Measurements from ENCODE around the gene POMT2. TPM values are rescaled to one million over a fixed set of nuclear protein-coding genes. Genes with fewer than 3 reads are reported as not detected.

POMT2 gene
- total and polyA plus RNA-seq, 9 donors = 6.7 to 35.3 (median 16.1) TPM

- intact Hi-C loops (cut with DNase I) = loop anchor here in 1 of 4 donors (10.0 kb wide), 1 partner anchor 405 kb away; no protein-coding TSS in a partner anchor
- H3K27ac ChIP-seq = no peak overlapping the region
- TF ChIP-seq EP300 (IDR thresholded peaks at IDR 0.05) (no peak), CTCF (IDR thresholded peaks at IDR 0.05) (no peak), POLR2A (IDR thresholded peaks at IDR 0.05) (no peak)
- no peaks in the 10 kb centered on the region for H3K9me3 ChIP-seq
- 83 to 89% (median 86%) methylated on average over 13 of the region's 13 CpGs for WGBS, 3 donors
- H3K27me3 ChIP-seq = no peaks in the 10 kb centered on the region
- no peaks in the 10 kb centered on the region for H3K4me1 ChIP-seq (ENCODE audit: insufficient read depth)
- no peak overlapping the region for H3K4me3 ChIP-seq
- no peak for DNase-seq
- H3K36me3 ChIP-seq = no peaks in the 10 kb centered on the region
These were observed 41.0 kb downstream of the POMT2 start for GRCh38 chr14:77279719-77280118.

- intact Hi-C loops (cut with DNase I) = no loop called here
- 87 to 93% (median 93%) methylated on average over 14 of the region's 14 CpGs for WGBS, 3 donors
- Histone ChIP-seq H3K9me3 (no peaks in the 10 kb centered on the region), H3K36me3 (no peaks in the 10 kb centered on the region), H3K4me3 (no peak overlapping the region), H3K4me1 (ENCODE audit: insufficient read depth) (no peaks in the 10 kb centered on the region), H3K27me3 (no peaks in the 10 kb centered on the region), H3K27ac (no peak overlapping the region)
- no peak for DNase-seq
- TF ChIP-seq CTCF (IDR thresholded peaks at IDR 0.05) (no peak), POLR2A (IDR thresholded peaks at IDR 0.05) (no peak), EP300 (IDR thresholded peaks at IDR 0.05) (no peak)
These were observed 42.0 kb downstream of the POMT2 start for GRCh38 chr14:77278461-77279230.

DNA sequence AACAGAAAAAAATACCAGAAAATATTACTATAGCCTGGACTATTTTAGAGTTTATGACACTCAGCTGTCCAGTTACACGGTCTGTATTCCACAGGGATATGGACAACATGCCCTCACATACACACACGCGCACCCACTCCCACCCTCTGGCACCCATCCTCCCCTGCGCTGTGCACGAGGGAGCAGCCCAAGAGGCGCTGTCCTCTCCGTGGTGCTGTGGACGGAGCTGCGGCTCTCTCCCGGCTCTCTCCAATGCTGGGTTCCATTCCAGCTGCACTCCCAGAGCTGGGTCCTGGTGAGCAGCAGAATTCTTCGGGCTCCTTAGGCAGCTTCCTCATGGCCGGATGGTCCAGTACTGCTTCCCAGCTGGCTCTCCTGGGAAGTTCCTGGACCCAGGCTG, 43.7 kb downstream of the POMT2 start:
- intact Hi-C loops (cut with DNase I) = no loop called here
- no peak for TF ChIP-seq CTCF (IDR thresholded peaks at IDR 0.05)
- no peak for TF ChIP-seq POLR2A (IDR thresholded peaks at IDR 0.05)
- TF ChIP-seq EP300 (IDR thresholded peaks at IDR 0.05) = no peak
- no peak for DNase-seq
- H3K4me3 ChIP-seq = no peak overlapping the region
- no peaks in the 10 kb centered on the region for H3K4me1 ChIP-seq (ENCODE audit: insufficient read depth)
- H3K27me3 ChIP-seq = no peaks in the 10 kb centered on the region
- H3K36me3 ChIP-seq = no peaks in the 10 kb centered on the region
- no peaks in the 10 kb centered on the region for H3K9me3 ChIP-seq
- WGBS, 3 donors = 85 to 89% (median 85%) methylated on average over 12 of the region's 12 CpGs
- H3K27ac ChIP-seq = no peak overlapping the region

DNA sequence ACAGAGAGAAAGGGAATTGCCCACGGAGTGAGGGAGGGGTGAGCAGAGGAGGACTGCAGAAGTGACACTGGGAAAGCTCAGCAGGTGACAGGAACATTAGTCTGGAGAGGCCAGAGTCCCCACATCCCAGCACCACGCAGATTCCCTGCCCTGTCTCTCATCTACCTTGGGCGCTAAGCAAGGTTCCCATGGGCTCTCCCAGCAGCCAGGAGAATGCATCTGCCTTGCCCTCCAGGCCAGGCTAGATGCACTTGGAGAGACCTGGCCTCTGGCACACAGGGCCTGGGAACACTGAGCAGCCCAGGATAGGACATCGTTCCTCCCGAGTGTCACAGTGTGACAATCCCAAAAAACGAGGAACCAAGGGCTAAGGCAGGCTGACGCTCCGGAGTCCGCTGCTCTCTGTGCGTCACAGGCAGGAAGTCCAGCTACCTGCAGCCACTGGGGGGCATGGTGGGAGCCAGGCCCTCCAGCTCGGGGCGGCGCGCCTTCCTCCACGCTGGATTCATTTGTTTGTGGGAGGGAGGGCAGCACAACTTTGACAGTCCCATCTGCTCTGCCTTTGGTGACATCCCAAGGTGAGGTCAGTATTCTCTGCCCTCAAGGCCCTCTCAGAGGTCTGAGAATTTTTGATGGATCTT, 44.3 kb downstream of the POMT2 start:
- H3K36me3 ChIP-seq = no peaks in the 10 kb centered on the region
- H3K27me3 ChIP-seq = no peaks in the 10 kb centered on the region
- no peak for TF ChIP-seq EP300 (IDR thresholded peaks at IDR 0.05)
- TF ChIP-seq CTCF (IDR thresholded peaks at IDR 0.05) = no peak
- TF ChIP-seq POLR2A (IDR thresholded peaks at IDR 0.05) = no peak
- no peaks in the 10 kb centered on the region for H3K4me1 ChIP-seq (ENCODE audit: insufficient read depth)
- no peak overlapping the region for H3K4me3 ChIP-seq
- no peak overlapping the region for H3K27ac ChIP-seq
- no peaks in the 10 kb centered on the region for H3K9me3 ChIP-seq
- DNase-seq = no peak
- WGBS, 3 donors = 82 to 89% (median 84%) methylated on average over 15 of the region's 15 CpGs
- intact Hi-C loops (cut with DNase I) = no loop called here
